T-helper 2 cell (primary cell): ENCODE results near the gene P2RY8.
A peak's percentile ranks its signal among the peaks of the same experiment; 100 is the strongest.
"Not testable (repeated sequence)": the region's sequence is repeated elsewhere in the genome, so short reads cannot be mapped to it uniquely, and the experiment has no call there.

Experiments used
- DNase-seq, 5 experiments: peaks; one replicate each; pipeline versions ENCODE4 v3.0.0 to v3.0.0-alpha.2; 2012 to 2022
- total RNA-seq, 2 donors: gene quantifications; one replicate each; lab custom pipeline; 2026; lab: John Stamatoyannopoulos, UW

Gene P2RY8
- 133 to 253 reads per million in 2 donors for total RNA-seq

- peak; percentile 24 to 94 (median 69) for DNase-seq
These were observed at the start of gene P2RY8 for GRCh38 chrX:1537031-1537715. Gene P2RY8, minus strand, starts transcription at chrX:1537185. Its CDS starts 70,627 bp downstream, at chrX:1466558.

GRCh38 chrX:1584237-1585011 lies 47.4 kb upstream of the P2RY8 start:
- DNase-seq = no peak

- DNase-seq = peak in 3 of 5 experiments; percentile 19 to 95 (median 56)
These were observed 45.9 kb upstream of the P2RY8 start for GRCh38 chrX:1582686-1583437.

- DNase-seq = peak in 4 of 5 experiments; percentile 45 to 85 (median 62)
These were observed 44.1 kb upstream of the P2RY8 start for GRCh38 chrX:1581132-1581531.

GRCh38 chrX:1578511-1579173 lies 41.7 kb upstream of the P2RY8 start:
- no peak for DNase-seq

- DNase-seq = no peak
These were observed 40.9 kb upstream of the P2RY8 start for GRCh38 chrX:1577845-1578244.

GRCh38 chrX:1576201-1576992 lies 39.4 kb upstream of the P2RY8 start:
- DNase-seq = peak in 2 of 5 experiments; percentile 18 to 89

- DNase-seq = not testable (repeated sequence)
These were observed 37.2 kb upstream of the P2RY8 start for GRCh38 chrX:1574181-1574580.

GRCh38 chrX:1564750-1565683 lies 28.0 kb upstream of the P2RY8 start:
- peak in 1 of 5 experiments; percentile 81 for DNase-seq

GRCh38 chrX:1564077-1564476 lies 27.1 kb upstream of the P2RY8 start:
- not testable (repeated sequence) for DNase-seq

- DNase-seq = no peak
These were observed 24.2 kb upstream of the P2RY8 start for GRCh38 chrX:1561164-1561563.

- DNase-seq = no peak
These were observed 21.9 kb upstream of the P2RY8 start for GRCh38 chrX:1558761-1559468.

GRCh38 chrX:1557442-1557841 lies 20.5 kb upstream of the P2RY8 start:
- not testable (repeated sequence) for DNase-seq

GRCh38 chrX:1555370-1555769 lies 18.4 kb upstream of the P2RY8 start:
- no peak for DNase-seq

GRCh38 chrX:1554469-1555210 lies 17.7 kb upstream of the P2RY8 start:
- DNase-seq = peak in 3 of 5 experiments; percentile 33 to 98 (median 71)

GRCh38 chrX:1551959-1552546 lies 15.1 kb upstream of the P2RY8 start:
- no peak for DNase-seq

GRCh38 chrX:1546691-1547251 lies 9.8 kb upstream of the P2RY8 start:
- DNase-seq = no peak

- no peak for DNase-seq
These were observed 8.9 kb upstream of the P2RY8 start for GRCh38 chrX:1545776-1546408.
